HEK293 (cell line): ENCODE measurements around the gene MAPRE3.
"Not testable (repeated sequence)": the region's sequence is repeated elsewhere in the genome, so short reads cannot be mapped to it uniquely, and the experiment has no call there.

Experiments used
- CTCF ChIA-PET: fragments of 350-600 bp; formaldehyde crosslinking; extraction: SDS; loops from one replicate; lab custom pipeline; 2021; ENCODE audit warnings: antibody characterized with exemption; lab: Yijun Ruan, JAX
- POLR2A ChIA-PET: fragments of 300-600 bp; formaldehyde crosslinking; extraction: SDS; loops from one replicate; lab custom pipeline; 2020; ENCODE audit warnings: antibody characterized with exemption, inconsistent platforms; lab: Yijun Ruan, JAX
- H3K27ac ChIP-seq: fragments of 200-500 bp; sonication (Bioruptor generic); 2 replicates; pipeline ENCODE4 v1.5.1; 2014; ENCODE audit warnings: low read depth, low read length, control low read depth, inconsistent platforms; ENCODE audit errors: extremely low read depth
- H3K36me3 ChIP-seq, 2 experiments: fragments of 200-500 bp in 1 of 2; sonication (Bioruptor generic) in 1 of 2; 1 replicate in 1 of 2; 2 replicates in 1 of 2; pipeline ENCODE4 v1.5.1; 2014 to 2017; ENCODE audit warnings: inconsistent platforms in 2 of 2, low read length in 2 of 2; ENCODE audit not compliant: control insufficient read depth in 2 of 2, insufficient read depth in 1 of 2
- H3K4me1 ChIP-seq: fragments of 200-500 bp; sonication (Bioruptor generic); 2 replicates; pipeline ENCODE4 v1.5.1; 2014; ENCODE audit warnings: mild to moderate bottlenecking, low read length, inconsistent platforms; ENCODE audit not compliant: control insufficient read depth, insufficient read depth
- H3K4me3 ChIP-seq: 2 replicates; pipeline ENCODE4 v1.5.1; 2011; ENCODE audit warnings: low read depth, mild to moderate bottlenecking, control low read depth, low read length, moderate library complexity
- H3K9me3 ChIP-seq: fragments of 200-500 bp; sonication (Bioruptor generic); 2 replicates; pipeline ENCODE4 v1.5.1; 2014; ENCODE audit warnings: low read depth, low read length, inconsistent platforms; ENCODE audit not compliant: control insufficient read depth, insufficient read depth
- PATZ1 ChIP-seq: fragments of 450-650 bp; formaldehyde crosslinking; IDR thresholded peaks from 2 replicates; pipeline ENCODE4 v1.5.1; 2016; ENCODE audit warnings: missing biosample characterization, missing genetic modification characterization
- TRIM28 ChIP-seq: IDR thresholded peaks from 2 replicates; pipeline ENCODE4 v1.6.1; 2011; ENCODE audit warnings: low read length, control low read depth, borderline replicate concordance
- ZBTB20 ChIP-seq: fragments of 450-650 bp; formaldehyde crosslinking; IDR thresholded peaks from 2 replicates; pipeline ENCODE4 v1.5.1; 2016; ENCODE audit warnings: missing biosample characterization, missing genetic modification characterization
- ZBTB48 ChIP-seq: fragments of 450-650 bp; formaldehyde crosslinking; IDR thresholded peaks from 2 replicates; pipeline ENCODE4 v1.5.1; 2016; ENCODE audit warnings: missing biosample characterization, missing genetic modification characterization
- ZNF140 ChIP-seq: fragments of 450-650 bp; formaldehyde crosslinking; IDR thresholded peaks from 2 replicates; pipeline ENCODE4 v1.5.1; 2016; ENCODE audit warnings: missing biosample characterization, missing genetic modification characterization
- ZNF18 ChIP-seq: fragments of 450-650 bp; formaldehyde crosslinking; IDR thresholded peaks from 2 replicates; pipeline ENCODE4 v1.5.1; 2016; ENCODE audit warnings: missing biosample characterization, missing genetic modification characterization
- ZNF184 ChIP-seq: fragments of 450-650 bp; IDR thresholded peaks from 2 replicates; pipeline ENCODE4 v1.5.1; 2018; ENCODE audit warnings: missing biosample characterization, mild to moderate bottlenecking, missing genetic modification characterization
- ZNF202 ChIP-seq: fragments of 450-650 bp; formaldehyde crosslinking; IDR thresholded peaks from 2 replicates; pipeline ENCODE4 v1.5.1; 2016; ENCODE audit warnings: missing biosample characterization, missing genetic modification characterization, borderline replicate concordance
- ZNF23 ChIP-seq: fragments of 450-650 bp; formaldehyde crosslinking; IDR thresholded peaks from 2 replicates; pipeline ENCODE4 v1.5.1; 2016; ENCODE audit warnings: missing biosample characterization, missing genetic modification characterization, borderline replicate concordance
- ZNF394 ChIP-seq: fragments of 450-650 bp; formaldehyde crosslinking; IDR thresholded peaks from 2 replicates; pipeline ENCODE4 v1.5.1; 2016; ENCODE audit warnings: missing biosample characterization, missing genetic modification characterization, mild to moderate bottlenecking, moderate library complexity, borderline replicate concordance
- ZNF626 ChIP-seq: fragments of 450-650 bp; sonication (Bioruptor Pico); formaldehyde crosslinking; IDR thresholded peaks from 2 replicates; pipeline ENCODE4 v1.5.1; 2018; ENCODE audit warnings: missing biosample characterization, missing genetic modification characterization, inconsistent platforms
- ZNF701 ChIP-seq: fragments of 450-650 bp; formaldehyde crosslinking; IDR thresholded peaks from 2 replicates; pipeline ENCODE4 v1.5.1; 2016; ENCODE audit warnings: missing biosample characterization, missing genetic modification characterization
- TF ChIP-seq, protein P1 (sequence below): fragments of 450-650 bp; formaldehyde crosslinking; IDR thresholded peaks from 2 replicates; pipeline ENCODE4 v1.5.1; 2016; ENCODE audit warnings: missing biosample characterization, missing genetic modification characterization
- TF ChIP-seq, protein P2 (sequence below): fragments of 450-650 bp; formaldehyde crosslinking; IDR thresholded peaks from 2 replicates; pipeline ENCODE4 v1.5.1; 2016; ENCODE audit warnings: missing biosample characterization, missing genetic modification characterization, borderline replicate concordance

MAPRE3 gene

DNA sequence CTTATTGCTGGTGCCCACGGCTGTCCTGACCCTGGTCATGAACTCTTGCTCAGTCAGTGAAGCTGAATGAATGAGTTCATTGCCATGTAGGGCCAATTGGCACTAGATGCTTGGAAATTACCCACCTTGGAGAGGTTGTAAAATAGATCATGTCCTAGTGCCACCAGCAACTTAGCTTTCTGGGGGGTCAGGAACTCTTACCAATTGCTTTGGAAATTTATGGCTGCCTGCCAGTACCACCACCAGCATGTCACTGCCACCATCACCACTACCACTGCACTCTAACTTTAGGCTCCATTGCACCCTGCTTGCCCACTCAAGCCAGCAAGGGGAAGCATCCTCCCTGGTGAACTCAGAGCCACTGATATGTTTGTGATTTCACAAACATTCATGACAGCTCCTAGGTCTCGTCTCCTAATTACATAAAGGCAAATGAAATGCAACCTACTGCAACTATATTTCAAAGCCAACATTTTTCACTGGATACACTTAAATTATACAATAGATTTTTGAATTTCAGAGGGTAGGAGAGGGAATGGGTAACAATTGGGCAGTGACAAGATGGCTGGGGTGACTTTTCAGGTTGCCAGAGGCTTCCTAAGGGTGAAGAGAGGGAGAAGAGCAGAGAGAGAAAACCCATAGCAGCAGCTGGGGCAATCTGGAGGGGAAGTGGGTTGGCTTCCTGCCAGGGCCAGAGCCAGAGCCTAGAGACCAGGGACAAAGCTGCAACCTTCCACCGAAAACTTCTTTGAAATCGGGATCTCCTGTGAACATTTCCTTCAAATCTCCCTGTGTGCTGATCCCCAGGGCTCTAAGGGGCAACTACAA, 104.5 kb downstream of the MAPRE3 start (continued):
- TF ChIP-seq PATZ1 (no peak), ZNF23 (tag by site-specific recombination) (no peak), ZNF184 (tag by site-specific recombination) (no peak), ZNF394 (tag by site-specific recombination) (no peak), ZBTB48 (tag by site-specific recombination) (peak; percentile 32; the same call in 1 of the 2 replicates), TRIM28 (no peak)
- TF ChIP-seq, protein P1, sequence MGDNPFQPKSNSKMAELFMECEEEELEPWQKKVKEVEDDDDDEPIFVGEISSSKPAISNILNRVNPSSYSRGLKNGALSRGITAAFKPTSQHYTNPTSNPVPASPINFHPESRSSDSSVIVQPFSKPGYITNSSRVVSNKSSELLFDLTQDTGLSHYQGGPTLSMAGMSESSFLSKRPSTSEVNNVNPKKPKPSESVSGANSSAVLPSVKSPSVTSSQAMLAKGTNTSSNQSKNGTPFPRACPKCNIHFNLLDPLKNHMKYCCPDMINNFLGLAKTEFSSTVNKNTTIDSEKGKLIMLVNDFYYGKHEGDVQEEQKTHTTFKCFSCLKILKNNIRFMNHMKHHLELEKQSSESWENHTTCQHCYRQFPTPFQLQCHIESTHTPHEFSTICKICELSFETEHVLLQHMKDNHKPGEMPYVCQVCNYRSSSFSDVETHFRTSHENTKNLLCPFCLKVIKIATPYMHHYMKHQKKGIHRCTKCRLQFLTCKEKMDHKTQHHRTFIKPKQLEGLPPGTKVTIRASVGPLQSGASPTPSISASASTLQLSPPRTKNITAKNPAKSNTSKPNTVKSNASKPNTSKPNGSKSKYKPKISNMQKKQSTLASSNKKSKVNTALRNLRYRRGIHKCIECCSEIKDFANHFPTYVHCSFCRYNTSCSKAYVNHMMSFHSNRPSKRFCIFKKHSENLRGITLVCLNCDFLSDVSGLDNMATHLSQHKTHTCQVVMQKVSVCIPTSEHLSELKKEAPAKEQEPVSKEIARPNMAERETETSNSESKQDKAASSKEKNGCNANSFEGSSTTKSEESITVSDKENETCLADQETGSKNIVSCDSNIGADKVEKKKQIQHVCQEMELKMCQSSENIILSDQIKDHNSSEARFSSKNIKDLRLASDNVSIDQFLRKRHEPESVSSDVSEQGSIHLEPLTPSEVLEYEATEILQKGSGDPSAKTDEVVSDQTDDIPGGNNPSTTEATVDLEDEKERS (tag by site-specific recombination), result no peak

DNA sequence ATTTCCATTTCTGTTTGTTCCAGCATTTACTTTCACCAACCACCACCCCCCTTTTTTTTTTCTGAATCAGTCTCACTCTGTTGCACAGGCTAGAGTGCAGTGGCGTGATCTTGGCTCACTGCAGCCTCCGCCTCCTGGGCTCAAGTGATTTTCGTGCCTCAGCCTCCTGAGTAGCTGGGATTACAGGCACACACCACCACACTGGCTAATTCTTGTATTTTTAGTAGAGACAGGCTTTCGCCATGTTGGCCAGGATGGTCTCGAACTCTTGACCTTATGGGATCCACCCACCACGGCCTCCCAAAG, 105.1 kb downstream of the MAPRE3 start:
- H3K4me1 ChIP-seq, H3K9me3 ChIP-seq, H3K4me3 ChIP-seq, H3K36me3 ChIP-seq, H3K27ac ChIP-seq: not testable (repeated sequence)
- ChIA-PET POLR2A (interaction anchor here (0.9 kb wide), 1 partner anchor 18 kb away, joined by 3 read pairs; no protein-coding TSS in a partner anchor), CTCF (interaction anchor here (0.7 kb wide), 1 partner anchor 1453 kb away, joined by 3 read pairs; no protein-coding TSS in a partner anchor)

DNA sequence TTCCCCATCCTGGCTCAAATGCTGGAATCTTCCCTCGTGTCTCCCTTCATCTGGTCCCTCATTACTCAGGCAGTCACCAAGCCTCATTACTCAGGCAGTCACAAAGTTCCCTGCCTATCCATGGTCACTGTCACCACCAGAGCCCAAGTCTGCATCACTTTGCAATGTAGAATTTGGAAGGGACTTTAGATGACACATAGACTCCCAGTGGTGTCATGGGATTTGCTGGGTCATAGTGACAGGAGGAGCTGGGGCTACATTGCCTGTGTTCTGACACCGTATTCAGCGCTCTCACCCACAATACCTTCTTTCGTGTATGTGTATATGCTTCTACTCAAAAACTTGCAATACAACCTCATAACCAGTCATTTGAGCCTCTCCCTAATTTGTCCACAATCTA, 105.9 kb downstream of the MAPRE3 start:
- CTCF ChIA-PET, result interaction anchor here (0.6 kb wide), 1 partner anchor 600 kb away, joined by 4 read pairs; no protein-coding TSS in a partner anchor
- POLR2A ChIA-PET, result interaction anchor here (1.1 kb wide), 1 partner anchor 25 kb away, joined by 4 read pairs; the partner anchor contains the start of gene AGBL5
- Histone ChIP-seq H3K4me1 (peaks cover 6% of the 10 kb centered on the region), H3K27ac (no peak overlapping the region), H3K36me3 (no peaks in the 10 kb centered on the region), H3K4me3 (no peak overlapping the region), H3K9me3 (no peaks in the 10 kb centered on the region)
- TF ChIP-seq ZNF140 (tag by site-specific recombination), result no peak
- no peak for TF ChIP-seq ZBTB20 (tag by site-specific recombination)
- TF ChIP-seq ZNF701 (tag by site-specific recombination), result no peak
- TF ChIP-seq ZNF202 (tag by site-specific recombination), result no peak
- no peak for TF ChIP-seq ZNF18 (tag by site-specific recombination)
- TF ChIP-seq, protein P2, sequence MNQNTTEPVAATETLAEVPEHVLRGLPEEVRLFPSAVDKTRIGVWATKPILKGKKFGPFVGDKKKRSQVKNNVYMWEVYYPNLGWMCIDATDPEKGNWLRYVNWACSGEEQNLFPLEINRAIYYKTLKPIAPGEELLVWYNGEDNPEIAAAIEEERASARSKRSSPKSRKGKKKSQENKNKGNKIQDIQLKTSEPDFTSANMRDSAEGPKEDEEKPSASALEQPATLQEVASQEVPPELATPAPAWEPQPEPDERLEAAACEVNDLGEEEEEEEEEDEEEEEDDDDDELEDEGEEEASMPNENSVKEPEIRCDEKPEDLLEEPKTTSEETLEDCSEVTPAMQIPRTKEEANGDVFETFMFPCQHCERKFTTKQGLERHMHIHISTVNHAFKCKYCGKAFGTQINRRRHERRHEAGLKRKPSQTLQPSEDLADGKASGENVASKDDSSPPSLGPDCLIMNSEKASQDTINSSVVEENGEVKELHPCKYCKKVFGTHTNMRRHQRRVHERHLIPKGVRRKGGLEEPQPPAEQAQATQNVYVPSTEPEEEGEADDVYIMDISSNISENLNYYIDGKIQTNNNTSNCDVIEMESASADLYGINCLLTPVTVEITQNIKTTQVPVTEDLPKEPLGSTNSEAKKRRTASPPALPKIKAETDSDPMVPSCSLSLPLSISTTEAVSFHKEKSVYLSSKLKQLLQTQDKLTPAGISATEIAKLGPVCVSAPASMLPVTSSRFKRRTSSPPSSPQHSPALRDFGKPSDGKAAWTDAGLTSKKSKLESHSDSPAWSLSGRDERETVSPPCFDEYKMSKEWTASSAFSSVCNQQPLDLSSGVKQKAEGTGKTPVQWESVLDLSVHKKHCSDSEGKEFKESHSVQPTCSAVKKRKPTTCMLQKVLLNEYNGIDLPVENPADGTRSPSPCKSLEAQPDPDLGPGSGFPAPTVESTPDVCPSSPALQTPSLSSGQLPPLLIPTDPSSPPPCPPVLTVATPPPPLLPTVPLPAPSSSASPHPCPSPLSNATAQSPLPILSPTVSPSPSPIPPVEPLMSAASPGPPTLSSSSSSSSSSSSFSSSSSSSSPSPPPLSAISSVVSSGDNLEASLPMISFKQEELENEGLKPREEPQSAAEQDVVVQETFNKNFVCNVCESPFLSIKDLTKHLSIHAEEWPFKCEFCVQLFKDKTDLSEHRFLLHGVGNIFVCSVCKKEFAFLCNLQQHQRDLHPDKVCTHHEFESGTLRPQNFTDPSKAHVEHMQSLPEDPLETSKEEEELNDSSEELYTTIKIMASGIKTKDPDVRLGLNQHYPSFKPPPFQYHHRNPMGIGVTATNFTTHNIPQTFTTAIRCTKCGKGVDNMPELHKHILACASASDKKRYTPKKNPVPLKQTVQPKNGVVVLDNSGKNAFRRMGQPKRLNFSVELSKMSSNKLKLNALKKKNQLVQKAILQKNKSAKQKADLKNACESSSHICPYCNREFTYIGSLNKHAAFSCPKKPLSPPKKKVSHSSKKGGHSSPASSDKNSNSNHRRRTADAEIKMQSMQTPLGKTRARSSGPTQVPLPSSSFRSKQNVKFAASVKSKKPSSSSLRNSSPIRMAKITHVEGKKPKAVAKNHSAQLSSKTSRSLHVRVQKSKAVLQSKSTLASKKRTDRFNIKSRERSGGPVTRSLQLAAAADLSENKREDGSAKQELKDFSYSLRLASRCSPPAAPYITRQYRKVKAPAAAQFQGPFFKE (tag by site-specific recombination), result no peak
- TF ChIP-seq ZNF626 (tag by site-specific recombination), result no peak
